NCI-H2171 treated with DMSO at 0.1 percent for 48 hours (cell line): ENCODE data around the gene IGF1R.
"Not testable (repeated sequence)": the region's sequence is repeated elsewhere in the genome, so short reads cannot be mapped to it uniquely, and the experiment has no call there.

Experiments used
- DNase-seq: peaks from one replicate; lab custom pipeline; 2025; lab: John Stamatoyannopoulos, UW

Gene IGF1R

DNA sequence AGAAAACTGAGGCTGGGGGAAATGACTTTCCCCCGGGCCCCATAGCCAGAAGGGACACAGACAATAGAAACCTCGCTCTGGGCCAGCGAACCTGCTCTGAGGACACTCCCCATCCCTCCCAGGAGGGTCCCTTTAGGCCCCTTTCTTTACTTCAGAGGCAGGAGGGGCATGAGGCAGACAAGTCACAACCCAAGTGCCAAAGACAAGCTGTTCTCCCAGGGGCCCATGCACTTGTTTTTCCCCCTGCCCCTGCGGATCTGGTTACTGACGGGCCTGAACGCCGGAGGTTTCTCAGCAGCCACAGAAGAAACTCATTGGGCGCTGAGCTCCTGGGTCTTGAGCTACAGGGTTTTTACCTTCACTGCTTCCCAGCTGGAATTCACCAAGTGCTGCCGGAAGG is 349.4 kb downstream of the IGF1R start:
- DNase-seq: peak; percentile 89

DNA sequence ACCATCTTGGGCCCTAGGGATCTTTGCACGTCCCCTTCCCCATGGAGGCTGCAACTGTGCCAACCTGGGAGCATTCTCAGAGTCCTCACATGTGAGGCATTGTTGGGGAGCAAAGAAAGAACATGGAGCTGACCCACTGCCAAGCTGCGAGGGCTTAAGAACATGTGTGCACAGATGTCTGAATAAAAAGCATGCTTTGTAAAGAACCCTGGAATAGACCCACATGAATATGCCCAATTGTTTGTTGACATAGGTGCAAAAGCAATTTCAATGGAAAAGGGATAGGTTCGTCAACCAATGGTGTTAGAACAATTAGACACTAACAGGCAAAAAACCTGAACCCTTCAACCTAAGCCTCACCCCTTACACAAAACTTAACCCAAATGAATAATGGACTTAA is 349.9 kb downstream of the IGF1R start:
- no peak for DNase-seq

DNA sequence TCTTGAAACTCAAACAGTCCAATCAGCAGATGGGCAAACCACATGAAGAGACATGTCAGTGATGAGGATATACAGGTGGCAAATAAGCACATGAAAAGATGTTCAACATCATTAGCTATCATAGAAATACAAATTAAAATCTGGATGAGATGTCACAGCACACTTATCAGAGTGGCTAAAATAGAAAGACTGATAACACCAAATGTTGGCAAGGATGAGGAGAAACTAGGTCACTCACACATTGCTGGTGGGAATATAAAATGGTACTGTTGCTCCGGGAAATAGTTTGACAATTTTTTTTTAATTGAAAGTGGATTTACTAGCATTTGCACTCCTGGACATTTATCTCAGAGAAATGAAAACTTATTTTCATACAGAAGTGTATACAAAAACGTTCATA is 350.9 kb downstream of the IGF1R start:
- DNase-seq: peak; percentile 26

DNA sequence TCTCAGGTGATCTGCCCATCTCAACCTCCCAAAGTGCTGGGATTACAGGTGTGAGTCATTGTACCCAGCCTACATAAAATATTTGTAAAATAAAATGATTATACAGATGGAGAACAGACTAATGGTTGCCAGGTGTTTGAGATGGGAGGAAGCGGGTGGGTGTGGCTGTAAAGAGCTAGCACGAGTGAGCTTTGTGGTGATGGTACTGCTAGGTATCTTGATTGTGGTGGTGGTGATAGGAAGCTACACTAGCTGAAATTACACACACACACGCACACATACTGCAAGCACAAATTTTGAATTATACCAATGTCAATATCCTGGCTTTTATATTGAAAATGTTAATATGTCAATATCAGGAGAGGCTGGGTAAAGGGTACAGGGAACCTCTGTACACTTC is 353.9 kb downstream of the IGF1R start:
- no peak for DNase-seq

DNA sequence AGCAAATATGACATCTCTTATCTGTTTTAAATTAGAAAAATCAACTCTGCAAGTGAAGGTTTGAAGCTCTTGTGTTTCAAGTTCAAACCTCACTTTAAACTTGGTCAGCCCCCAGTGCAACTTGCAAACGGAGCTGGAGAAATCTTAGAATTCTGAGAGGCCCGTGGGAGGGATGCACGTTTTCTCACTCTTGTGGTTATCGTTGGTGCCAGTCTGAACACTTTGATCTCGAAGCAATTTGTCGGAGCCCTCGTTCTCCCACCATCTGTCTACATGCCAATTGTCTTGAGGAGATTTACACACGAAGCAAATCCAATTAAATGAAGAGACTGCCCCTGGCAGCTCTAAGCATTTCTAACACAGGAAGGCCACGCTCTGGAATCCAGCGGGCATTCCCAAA is 355.0 kb downstream of the IGF1R start:
- not testable (repeated sequence) for DNase-seq

DNA sequence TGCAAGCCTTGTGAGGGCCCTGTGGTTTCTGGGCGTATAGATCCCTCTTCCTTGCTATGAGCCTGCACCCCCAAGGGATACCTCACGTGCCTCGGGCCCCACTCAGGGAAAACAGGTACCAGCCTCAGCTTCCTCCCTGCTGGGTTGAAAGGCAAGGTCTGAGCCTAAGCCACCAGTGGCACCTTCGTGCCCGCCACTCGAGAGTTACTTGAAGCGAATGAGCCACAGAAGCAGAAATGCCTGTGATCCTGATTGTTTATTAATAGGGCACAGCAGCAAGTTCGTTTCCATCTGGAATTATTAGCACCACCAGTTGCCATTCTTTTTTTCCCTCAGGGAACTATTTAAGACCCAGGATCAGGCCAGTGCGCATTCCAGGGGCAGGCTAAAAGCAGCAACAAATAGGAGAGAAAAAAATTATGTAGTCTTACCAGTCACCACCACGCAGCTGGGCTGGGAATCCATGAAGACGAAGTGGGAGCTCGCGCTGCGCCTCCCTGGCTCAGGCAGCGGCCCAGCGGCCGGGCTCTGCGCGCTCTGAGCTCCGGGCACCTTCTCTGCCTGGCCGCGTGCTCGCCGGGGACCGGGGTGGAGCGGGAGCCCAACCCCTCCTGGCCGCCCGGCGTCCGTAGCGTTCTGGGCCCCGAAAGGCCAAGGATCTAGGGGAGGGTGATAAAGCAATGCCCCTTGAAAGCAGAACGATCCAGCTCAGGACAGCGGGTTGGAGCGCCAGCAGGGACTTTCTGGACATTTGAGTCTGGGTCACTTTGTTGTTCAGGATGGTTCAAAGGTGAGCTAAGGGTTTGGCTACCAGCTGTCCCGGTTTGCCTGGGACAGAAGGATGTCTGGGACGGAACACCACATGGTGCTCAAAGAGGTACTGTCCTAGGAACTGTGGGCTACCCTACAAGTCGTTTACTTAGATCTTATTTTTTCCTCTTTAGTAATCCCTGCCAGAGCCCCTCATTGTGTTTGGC is 356.9 kb downstream of the IGF1R start:
- not testable (repeated sequence) for DNase-seq

DNA sequence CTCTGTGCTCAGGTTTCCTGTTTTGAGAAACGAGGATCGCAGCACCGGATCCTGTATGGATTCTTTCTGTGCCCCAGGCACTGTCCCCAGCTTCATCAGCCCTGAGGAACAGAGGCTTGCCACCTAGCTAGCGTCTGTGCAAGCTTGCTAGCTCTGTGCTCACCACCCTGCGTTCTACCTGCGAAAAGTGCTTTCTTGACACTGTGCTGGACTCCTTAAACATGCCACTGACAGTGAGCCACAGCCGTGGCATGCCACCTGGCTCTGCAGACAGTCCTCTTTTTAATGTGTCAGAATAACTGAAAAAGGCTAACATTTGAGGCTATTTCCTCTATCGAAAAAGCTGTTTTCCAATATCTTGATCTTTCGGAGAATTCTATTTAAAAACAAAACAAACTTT is 357.8 kb downstream of the IGF1R start:
- DNase-seq: no peak

DNA sequence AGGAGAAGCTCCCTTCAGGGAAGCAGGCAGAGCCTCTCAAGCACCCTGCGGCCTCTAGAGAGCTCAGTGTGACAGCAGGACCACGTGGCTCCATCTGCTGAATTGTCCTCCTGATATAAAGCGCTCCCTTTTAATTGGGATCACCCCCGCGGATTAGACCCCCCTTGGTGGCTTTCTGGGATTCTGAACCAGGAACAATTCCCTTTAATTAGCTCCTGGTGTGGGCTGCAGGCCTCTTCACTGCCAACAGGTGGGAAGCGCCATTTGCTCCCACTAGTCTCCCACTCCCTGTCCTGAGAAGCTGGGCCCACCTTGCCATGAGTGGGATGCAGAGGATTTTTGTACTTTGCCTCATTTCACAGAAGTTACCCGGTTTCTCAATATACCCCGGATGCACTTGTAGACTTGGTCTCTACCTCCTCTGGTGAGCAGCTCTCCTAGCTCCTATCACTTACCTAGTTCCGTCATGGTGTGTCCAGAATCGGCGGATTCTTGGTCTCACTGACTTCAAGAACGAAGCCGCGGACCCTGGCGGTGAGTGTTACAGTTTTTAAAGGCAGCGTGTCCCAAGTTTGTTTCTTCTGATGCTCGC is 358.7 kb downstream of the IGF1R start:
- peak; percentile 23 for DNase-seq

DNA sequence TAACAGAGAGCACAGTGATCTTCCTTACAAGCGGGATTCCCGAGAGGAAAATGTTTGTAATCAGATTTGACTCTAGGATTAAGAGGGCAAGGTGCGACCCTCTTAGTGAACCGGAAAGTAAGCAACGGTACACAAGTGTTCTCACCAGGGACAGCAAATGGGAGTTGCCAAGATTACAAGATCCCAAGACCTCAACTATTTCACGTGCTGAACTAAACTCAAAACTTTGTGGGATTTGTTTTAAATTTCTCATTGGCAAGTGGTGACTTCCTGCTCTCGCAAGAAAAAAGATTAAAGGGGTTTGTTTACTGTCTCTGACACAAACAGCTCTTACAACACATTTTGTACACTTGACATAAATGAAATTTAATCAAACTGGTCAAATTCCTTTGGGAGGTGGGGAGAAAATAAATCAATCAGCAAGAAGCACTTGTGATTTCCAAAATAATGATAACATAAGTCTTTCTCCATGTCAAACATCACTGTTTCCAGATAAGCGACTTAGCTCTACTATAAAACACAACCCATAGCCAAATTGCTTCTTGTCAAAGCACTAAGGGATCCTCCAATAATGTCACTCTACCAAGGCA is 361.5 kb downstream of the IGF1R start:
- no peak for DNase-seq

DNA sequence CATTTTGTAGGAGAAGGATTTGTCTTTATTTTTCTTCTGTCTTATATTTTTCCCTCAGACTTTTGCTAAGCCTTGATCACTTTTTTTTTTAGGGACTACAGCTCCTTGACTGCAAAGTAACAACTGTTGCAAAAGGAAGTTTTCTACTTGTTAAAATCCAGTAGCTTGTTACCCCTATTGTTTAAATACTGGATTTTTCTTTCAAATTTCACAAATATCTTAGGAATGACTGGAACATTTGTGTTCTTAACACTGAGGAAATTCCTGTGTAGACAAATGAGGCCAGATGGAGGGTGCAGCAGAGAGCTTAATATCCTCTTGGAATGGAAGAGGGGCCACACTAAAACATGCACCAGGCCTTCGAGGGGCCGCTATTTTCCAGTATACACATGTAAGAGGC is 362.4 kb downstream of the IGF1R start:
- DNase-seq: no peak
